H1 (cell line): Measurements from ENCODE around the gene PTCRA. TPM values are rescaled to one million over a fixed set of nuclear protein-coding genes. Genes with fewer than 3 reads are reported as not detected.

ENCODE experiments used
- CTCF ChIA-PET: fragments of 300-600 bp; sonication (Branson Sonifier 250); formaldehyde crosslinking; loops from one replicate; lab custom pipeline; 2021; ENCODE audit not compliant: partially characterized antibody; lab: Charles Lee
- POLR2A ChIA-PET: fragments of 300-600 bp; sonication (Branson Sonifier 250); formaldehyde crosslinking; loops from one replicate; lab custom pipeline; 2021; ENCODE audit warnings: inconsistent platforms; ENCODE audit not compliant: partially characterized antibody; lab: Charles Lee
- DNase-seq, 2 experiments: peaks; one replicate each; pipeline versions ENCODE4 v3.0.0 to v3.0.0-alpha.2; 2010 to 2022; ENCODE audit warnings: low spot score in 2 of 2, low read depth in 1 of 2, mixed read lengths in 1 of 2
- FAIRE-seq: peaks from 2 replicates; lab custom pipeline; 2011; peaks lifted over from hg19 to GRCh38; lab: Jason Lieb, UNC
- H2AFZ ChIP-seq: 2 replicates; pipeline ENCODE4 v1.8.1; 2012; ENCODE audit warnings: low read length, inconsistent platforms
- H2AK5ac ChIP-seq: 2 replicates; pipeline ENCODE4 v1.6.1; 2013; ENCODE audit warnings: low read depth, low read length
- H2BK120ac ChIP-seq: replicated peaks from 2 replicates; pipeline ENCODE3; 2013; ENCODE audit warnings: low read depth, low read length, inconsistent platforms
- H2BK12ac ChIP-seq: 2 replicates; pipeline ENCODE4 v1.6.1; 2013; ENCODE audit warnings: low read depth, low read length
- H2BK15ac ChIP-seq: 2 replicates; pipeline ENCODE4 v1.6.1; 2013; ENCODE audit warnings: low read length
- H2BK20ac ChIP-seq: 2 replicates; pipeline ENCODE4 v1.6.1; 2013; ENCODE audit warnings: low read length
- H2BK5ac ChIP-seq: 2 replicates; pipeline ENCODE4 v1.6.1; 2013; ENCODE audit warnings: low read depth, low read length
- H3K14ac ChIP-seq: 2 replicates; pipeline ENCODE4 v1.6.1; 2013; ENCODE audit warnings: inconsistent platforms; ENCODE audit not compliant: insufficient read length
- H3K18ac ChIP-seq: 2 replicates; pipeline ENCODE4 v1.6.1; 2013; ENCODE audit warnings: low read length; ENCODE audit errors: extremely low read depth
- H3K23ac ChIP-seq: 2 replicates; pipeline ENCODE4 v1.6.1; 2013; ENCODE audit warnings: inconsistent platforms; ENCODE audit not compliant: insufficient read length
- H3K23me2 ChIP-seq: 2 replicates; pipeline ENCODE4 v1.6.1; 2013; ENCODE audit warnings: low read depth, low read length
- H3K27ac ChIP-seq: 2 replicates; pipeline ENCODE4 v1.6.1; 2011; ENCODE audit warnings: low read depth, low read length, inconsistent platforms
- H3K27me3 ChIP-seq, 4 experiments: replicated peaks in 1 of 4; 1 replicate in 1 of 4; 2 replicates in 3 of 4; pipeline versions ENCODE4 v1.6.1 to v1.8.1; 2011 to 2013; ENCODE audit warnings: low read length in 3 of 4, mild to moderate bottlenecking in 3 of 4, inconsistent platforms in 2 of 4, mixed read lengths in 2 of 4, moderate library complexity in 1 of 4; ENCODE audit not compliant: control insufficient read depth in 3 of 4, insufficient read depth in 3 of 4; ENCODE audit errors: extremely low read depth in 1 of 4
- H3K36me3 ChIP-seq, 4 experiments: 2 replicates each; pipeline versions ENCODE4 v1.6.1 to v1.8.1; 2011 to 2013; ENCODE audit warnings: mild to moderate bottlenecking in 4 of 4, low read length in 3 of 4, moderate library complexity in 2 of 4, control low read depth in 1 of 4, inconsistent platforms in 1 of 4; ENCODE audit not compliant: insufficient read depth in 4 of 4, control insufficient read depth in 2 of 4
- H3K4ac ChIP-seq: replicated peaks from 2 replicates; pipeline ENCODE3; 2013; ENCODE audit warnings: low read length, low read depth, mixed read lengths, inconsistent platforms; ENCODE audit not compliant: insufficient read length
- H3K4me1 ChIP-seq, 4 experiments: replicated peaks in 1 of 4; 1 replicate in 1 of 4; 2 replicates in 3 of 4; pipeline versions ENCODE4 v1.6.1 to v1.8.1; 2011 to 2013; ENCODE audit warnings: low read length in 3 of 4, inconsistent platforms in 2 of 4, mixed read lengths in 1 of 4; ENCODE audit not compliant: insufficient read depth in 4 of 4, control insufficient read depth in 3 of 4
- H3K4me2 ChIP-seq, 2 experiments: 2 replicates each; pipeline versions ENCODE4 v1.6.1 to v1.8.1; 2011 to 2013; ENCODE audit warnings: low read depth in 2 of 2, low read length in 2 of 2, control low read depth in 1 of 2, inconsistent platforms in 1 of 2, mild to moderate bottlenecking in 1 of 2; ENCODE audit not compliant: insufficient read depth in 1 of 2
- H3K4me3 ChIP-seq, 4 experiments: fragments of 200-600, 300-600 bp in 1 of 4; sonication (generic), shearing (Covaris generic), sonication (Bioruptor Twin) in 1 of 4; 2 replicates each; pipeline versions ENCODE4 v1.5.1 to v1.8.1; 2011 to 2016; ENCODE audit warnings: low read length in 4 of 4, low read depth in 3 of 4, control low read depth in 2 of 4, inconsistent platforms in 2 of 4, mild to moderate bottlenecking in 2 of 4, mixed read lengths in 1 of 4, moderate library complexity in 1 of 4; ENCODE audit not compliant: insufficient read depth in 2 of 4; ENCODE audit errors: extremely low read depth in 1 of 4
- H3K56ac ChIP-seq: replicated peaks from 2 replicates; pipeline ENCODE3; 2013; ENCODE audit warnings: low read depth, mild to moderate bottlenecking, mixed read lengths, low read length, inconsistent platforms; ENCODE audit not compliant: insufficient read length
- H3K79me1 ChIP-seq: 2 replicates; pipeline ENCODE4 v1.6.1; 2013; ENCODE audit warnings: low read depth, low read length, control low read depth
- H3K79me2 ChIP-seq, 2 experiments: 2 replicates each; pipeline versions ENCODE4 v1.6.1 to v1.8.1; 2012 to 2013; ENCODE audit warnings: low read length in 2 of 2, mild to moderate bottlenecking in 2 of 2, inconsistent platforms in 1 of 2; ENCODE audit not compliant: insufficient read depth in 2 of 2, control insufficient read depth in 1 of 2
- H3K9ac ChIP-seq, 4 experiments: replicated peaks in 1 of 4; 1 replicate in 1 of 4; 2 replicates in 3 of 4; pipeline versions ENCODE4 v1.6.1 to v1.8.1; 2011 to 2013; ENCODE audit warnings: low read depth in 3 of 4, low read length in 3 of 4, control low read depth in 2 of 4, mild to moderate bottlenecking in 2 of 4, moderate library complexity in 2 of 4, inconsistent platforms in 1 of 4; ENCODE audit errors: extremely low read depth in 1 of 4
- H3K9me3 ChIP-seq, 2 experiments: 2 replicates each; pipeline versions ENCODE4 v1.6.1 to v1.8.1; 2012 to 2013; ENCODE audit warnings: mild to moderate bottlenecking in 2 of 2, moderate library complexity in 2 of 2, control low read depth in 1 of 2, inconsistent platforms in 1 of 2, low read depth in 1 of 2, low read length in 1 of 2, mixed read lengths in 1 of 2; ENCODE audit not compliant: insufficient read depth in 2 of 2
- H4K20me1 ChIP-seq, 2 experiments: replicated peaks in 1 of 2; 2 replicates each; pipeline versions ENCODE3 to v1.8.1; 2011 to 2013; ENCODE audit warnings: inconsistent platforms in 2 of 2, low read length in 2 of 2, mild to moderate bottlenecking in 1 of 2; ENCODE audit not compliant: insufficient read depth in 2 of 2, control insufficient read depth in 1 of 2
- H4K5ac ChIP-seq: 2 replicates; pipeline ENCODE4 v1.6.1; 2013; ENCODE audit warnings: low read length, low read depth, mixed read lengths, inconsistent platforms; ENCODE audit not compliant: insufficient read length
- H4K8ac ChIP-seq: 2 replicates; pipeline ENCODE4 v1.8.0; 2013; ENCODE audit warnings: mild to moderate bottlenecking, moderate library complexity, low read length, inconsistent platforms; ENCODE audit not compliant: insufficient read depth; ENCODE audit errors: extremely low read depth
- H4K91ac ChIP-seq: replicated peaks from 2 replicates; pipeline ENCODE3; 2013; ENCODE audit warnings: low read length, mixed read lengths, inconsistent platforms; ENCODE audit not compliant: insufficient read length
- EP300 ChIP-seq, 2 experiments: IDR thresholded peaks; 1 replicate in 1 of 2; 2 replicates in 1 of 2; pipeline ENCODE4 v1.6.1; 2011 to 2012; ENCODE audit warnings: low read depth in 2 of 2, low read length in 2 of 2, mild to moderate bottlenecking in 2 of 2, borderline replicate concordance in 1 of 2, inconsistent platforms in 1 of 2, moderate library complexity in 1 of 2
- RBBP5 ChIP-seq: IDR thresholded peaks from 2 replicates; pipeline ENCODE4 v1.7.1; 2012; ENCODE audit warnings: low read depth, mild to moderate bottlenecking, inconsistent platforms, low read length, moderate library complexity, borderline replicate concordance
- RNF2 ChIP-seq: fragments of 200-900, 300-1000 bp; sonication (generic); IDR thresholded peaks from 2 replicates; pipeline ENCODE4 v1.7.1; 2016; ENCODE audit warnings: borderline replicate concordance, low read depth, mild to moderate bottlenecking, antibody characterized with exemption, low read length; ENCODE audit not compliant: poor library complexity, severe bottlenecking; ENCODE audit errors: missing control alignments
- SIRT6 ChIP-seq: IDR thresholded peaks from one replicate; pipeline ENCODE4 v1.7.1; 2012; ENCODE audit warnings: low read length, inconsistent platforms
- WGBS, 2 experiments: shearing (Covaris generic) in 1 of 2; methylation state at CpG; one replicate each; pipeline versions ENCODE4 v1.1.6 to v1.1.7; 2013 to 2015; ENCODE audit warnings: low lambda C conversion rate in 2 of 2, mixed read lengths in 2 of 2, inconsistent platforms in 1 of 2, low coverage in 1 of 2, missing lambda C conversion rate in 1 of 2; ENCODE audit not compliant: insufficient replicate concordance in 2 of 2, insufficient coverage in 1 of 2, insufficient read length in 1 of 2; ENCODE audit errors: extremely low coverage in 1 of 2, missing lambda C conversion rate in 1 of 2; 5-methylcytosine and 5-hydroxymethylcytosine counted together
- polyA plus RNA-seq, 7 experiments: library from polyadenylated mRNA; depleted of rRNA in 3 of 7; stranded (reverse) in 5 of 7; unstranded in 2 of 7; fragments of >200 nt in 5 of 7; fragments of 200-250 nt in 2 of 7; gene quantifications; 1 replicate in 5 of 7; 2 replicates in 1 of 7; 4 replicates in 1 of 7; pipeline versions ENCODE4 v1.2.1 to v1.2.3, GENCODE V29; 2011 to 2013; ENCODE audit warnings: missing spikeins in 2 of 7, mixed read lengths in 2 of 7
- total RNA-seq: library from RNA; stranded (reverse); fragmentation: NEBNext Ultra II Directional; extraction: Animal tissue kit (Norgen Biotek cat#: 25700); gene quantifications from 2 replicates; pipeline ENCODE4 v1.2.1, GENCODE V29; 2021
- TF ChIP-seq, protein P1 (sequence below): IDR thresholded peaks from 2 replicates; pipeline ENCODE4 v1.6.1; 2012; ENCODE audit warnings: inconsistent platforms

PTCRA gene
- total and polyA plus RNA-seq, 2 of the 8 experiments (the other 6 are each of a cell fraction or from before 2014, with no cell fraction given): not detected

DNA sequence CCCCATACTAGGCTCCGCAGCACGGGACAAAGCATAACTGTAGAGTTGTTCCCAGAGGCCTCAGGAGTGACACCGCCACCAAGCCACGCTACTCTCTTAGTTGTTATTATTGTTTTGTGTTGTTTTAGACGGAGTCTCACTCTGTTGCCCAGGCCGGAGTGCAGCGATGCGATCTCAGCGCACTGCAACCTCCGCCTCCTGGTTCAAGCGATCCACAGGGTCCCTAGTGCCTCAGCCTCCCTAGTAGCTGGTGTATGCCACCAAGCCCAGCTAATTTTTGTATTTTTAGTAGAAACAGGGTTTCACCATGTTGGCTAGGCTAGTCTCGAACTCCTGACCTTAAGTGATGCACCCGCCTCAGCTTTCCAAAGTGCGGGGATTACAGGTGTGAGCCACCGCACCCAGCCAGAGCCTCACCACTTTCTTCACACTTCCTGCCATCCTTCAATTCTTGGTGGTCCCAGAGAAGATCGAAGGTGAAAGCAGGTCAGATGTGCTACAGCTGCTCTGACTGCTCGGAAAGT is 24.6 kb upstream of the PTCRA start:
- Histone ChIP-seq H4K8ac (peak overlapping the region; percentile 74), H3K4me1 (peaks cover 0 to 5% (median 4%) of the 10 kb centered on the region in 4 experiments; a peak in 5 of 7 replicates), H2BK120ac (no peak overlapping the region), H3K23ac (no peak overlapping the region), H3K36me3 (peaks cover 0 to 11% (median 4%) of the 10 kb centered on the region in 4 experiments; a peak in 4 of 8 replicates), H3K4me2 (peak overlapping the region; percentile 74 to 97), H4K5ac (peak overlapping the region; percentile 89), H2AK5ac (no peak overlapping the region), H3K27ac (peak overlapping the region; percentile 94; the same call in 1 of the 2 replicates), H3K18ac (peak overlapping the region; percentile 72; the same call in 1 of the 2 replicates), H3K79me1 (no peaks in the 10 kb centered on the region), H3K23me2 (peaks cover 4% of the 10 kb centered on the region; the same call in 1 of the 2 replicates), H3K79me2 (no peaks in the 10 kb centered on the region), H3K14ac (no peak overlapping the region), H2BK20ac (no peak overlapping the region), H3K4ac (peak overlapping the region; percentile 81), H2BK5ac (peak overlapping the region; percentile 82; the same call in 1 of the 2 replicates), H3K9ac (peak overlapping the region in 3 of 4 experiments; percentile 68 to 95 (median 91); a peak in 4 of 7 replicates), H3K27me3 (no peaks in the 10 kb centered on the region), H3K9me3 (no peaks in the 10 kb centered on the region), H2AFZ (peak overlapping the region; percentile 87), H3K4me3 (peak overlapping the region; percentile 76 to 94 (median 84)), H2BK15ac (no peak overlapping the region; the same call in 1 of the 2 replicates), H4K20me1 (no peaks in the 10 kb centered on the region), H3K56ac (peak overlapping the region; percentile 89), H4K91ac (peak overlapping the region; percentile 72), H2BK12ac (peak overlapping the region; percentile 29; the same call in 1 of the 2 replicates)
- WGBS, 2 experiments: 64% methylated on average over 17 of the region's 17 CpGs; no CpG with 5 or more reads in 1 of the 2 experiments
- ChIA-PET CTCF (interaction anchor here (0.8 to 1.0 kb wide), 2 partner anchors 13 to 206 kb away, joined by 3 read pairs; no protein-coding TSS in a partner anchor), POLR2A (interaction anchor here (0.7 to 7.0 kb wide), 21 partner anchors 8 to 450 kb away, joined by 3 to 130 read pairs (median 4); partner anchors contain the start of genes BICRAL, CNPY3, PEX6 and RPL7L1)
- no peak for DNase-seq
- FAIRE-seq: no peak
- TF ChIP-seq EP300 (IDR thresholded peaks at IDR 0.05; ENCODE audit: borderline replicate concordance in 1 of 2, low read depth in 2 of 2, low read length in 2 of 2): no peak
- no peak for TF ChIP-seq RNF2
- TF ChIP-seq, protein P1, sequence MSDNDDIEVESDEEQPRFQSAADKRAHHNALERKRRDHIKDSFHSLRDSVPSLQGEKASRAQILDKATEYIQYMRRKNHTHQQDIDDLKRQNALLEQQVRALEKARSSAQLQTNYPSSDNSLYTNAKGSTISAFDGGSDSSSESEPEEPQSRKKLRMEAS: no peak
- no peak for TF ChIP-seq RBBP5
- TF ChIP-seq SIRT6: no peak
